HAP-1 (cell line): Measurements from ENCODE around the gene TNRC18.
"Not testable (repeated sequence)": the region's sequence is repeated elsewhere in the genome, so short reads cannot be mapped to it uniquely, and the experiment has no call there.

Experiments used
- DNase-seq, 2 experiments: peaks; one replicate each; pipeline ENCODE4 v3.0.0-alpha.2; 2016 to 2020; ENCODE audit warnings: low spot score in 2 of 2
- H3K27me3 ChIP-seq: fragments of 250-450 bp; sonication (Bioruptor Pico); 2 replicates; pipeline ENCODE4 v1.5.1; 2020; ENCODE audit warnings: low read depth, mild to moderate bottlenecking, moderate library complexity
- H3K36me3 ChIP-seq: fragments of 250-450 bp; sonication (Bioruptor Pico); replicated peaks from 2 replicates; pipeline ENCODE4 v1.5.1; 2020; ENCODE audit warnings: mild to moderate bottlenecking
- H3K4me1 ChIP-seq: fragments of 250-450 bp; sonication (Bioruptor Pico); 2 replicates; pipeline ENCODE4 v1.5.1; 2020; ENCODE audit warnings: mild to moderate bottlenecking
- H3K4me3 ChIP-seq: fragments of 250-450 bp; sonication (Bioruptor Pico); 2 replicates; pipeline ENCODE4 v1.5.1; 2020; ENCODE audit warnings: mild to moderate bottlenecking, moderate library complexity
- H3K9me3 ChIP-seq: fragments of 250-450 bp; sonication (Bioruptor Pico); 2 replicates; pipeline ENCODE4 v1.5.1; 2020; ENCODE audit warnings: mild to moderate bottlenecking, moderate library complexity
- in situ Hi-C: fragments of 300-500 bp; cut with MboI; formaldehyde crosslinking; loops from 3 replicates; pipeline ENCODE4 v1.14.3; 2020; ENCODE audit warnings: low sequenced_read_pairs, inconsistent platforms, mixed read lengths

Gene TNRC18

DNA sequence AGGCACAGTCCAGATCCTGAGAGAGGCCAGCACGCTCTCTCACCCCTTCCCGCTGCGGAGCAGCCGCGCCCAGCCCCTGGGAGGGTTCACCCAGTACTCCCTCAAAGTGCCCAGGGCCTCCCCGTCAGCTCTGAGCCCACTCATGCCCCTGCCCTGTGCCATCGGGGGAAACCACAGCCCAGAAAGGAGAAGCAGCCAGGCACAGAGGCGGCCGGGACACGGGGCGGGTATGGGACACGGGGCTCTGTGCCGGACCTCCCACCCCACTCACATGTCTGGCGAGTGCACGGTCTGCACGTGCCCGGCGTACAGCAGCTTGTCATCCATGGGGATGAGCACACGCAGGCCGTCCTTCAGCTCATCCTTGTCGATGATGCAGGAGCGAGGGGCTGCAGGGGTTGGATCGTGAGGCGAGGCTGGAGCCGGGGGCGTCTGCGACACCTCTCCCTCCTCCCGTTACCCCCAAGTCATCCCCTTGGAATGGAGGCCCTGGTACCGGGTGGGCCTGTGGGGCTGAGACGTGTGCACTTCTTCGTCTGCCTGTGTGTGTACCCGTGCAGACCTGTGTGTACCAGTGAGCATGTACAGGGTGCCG is 102.7 kb downstream of the TNRC18 start:
- in situ Hi-C loops = no loop called here
- peaks cover 2% of the 10 kb centered on the region; the same call in 1 of the 2 replicates for H3K36me3 ChIP-seq
- no peaks in the 10 kb centered on the region for H3K4me1 ChIP-seq
- no peaks in the 10 kb centered on the region; the same call in 1 of the 2 replicates for H3K9me3 ChIP-seq
- H3K4me3 ChIP-seq = no peak overlapping the region
- H3K27me3 ChIP-seq = no peaks in the 10 kb centered on the region
- no peak for DNase-seq

DNA sequence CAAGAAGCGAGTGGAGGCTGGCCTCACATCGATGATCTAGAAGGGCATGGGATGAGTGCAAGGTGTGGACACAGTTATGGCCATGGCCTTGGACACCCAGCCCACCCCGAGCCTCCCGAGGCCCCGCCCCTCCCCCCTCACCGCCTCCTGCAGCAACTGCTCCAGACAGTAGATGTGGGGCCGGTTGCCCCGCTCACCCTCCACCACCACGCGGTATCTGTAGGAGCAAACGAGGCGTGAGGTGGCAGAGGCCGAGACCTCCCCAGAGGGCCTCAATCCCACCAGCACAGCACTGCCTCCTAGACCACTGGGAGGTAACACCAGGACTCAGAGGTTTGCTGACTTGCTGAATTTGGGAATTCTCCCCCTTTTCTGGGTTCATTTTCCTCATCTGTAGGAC is 103.2 kb downstream of the TNRC18 start:
- no peaks in the 10 kb centered on the region for H3K4me1 ChIP-seq
- in situ Hi-C loops = no loop called here
- H3K27me3 ChIP-seq = no peaks in the 10 kb centered on the region
- no peak for DNase-seq
- no peaks in the 10 kb centered on the region; the same call in 1 of the 2 replicates for H3K9me3 ChIP-seq
- H3K4me3 ChIP-seq = no peak overlapping the region
- H3K36me3 ChIP-seq = peaks cover 2% of the 10 kb centered on the region; the same call in 1 of the 2 replicates

DNA sequence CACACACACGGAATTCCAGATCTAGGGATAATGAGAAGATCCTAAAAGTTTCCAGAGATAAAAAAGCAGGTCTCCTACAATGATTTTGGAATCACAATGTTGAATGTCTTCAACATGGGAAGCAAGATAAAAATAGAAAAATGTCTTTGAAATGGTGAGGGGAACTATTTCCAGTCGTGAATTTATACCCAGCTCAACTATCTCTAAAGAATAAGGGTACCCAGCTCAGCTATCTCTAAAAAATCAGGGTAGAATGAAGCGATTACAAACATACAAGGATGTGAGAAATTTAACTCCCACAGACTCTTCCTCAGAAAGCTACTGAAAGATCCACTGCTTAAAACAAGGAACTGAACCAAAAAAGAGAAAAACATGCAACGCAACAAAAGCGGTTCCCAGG is 105.0 kb downstream of the TNRC18 start:
- H3K4me3 ChIP-seq, H3K36me3 ChIP-seq, H3K9me3 ChIP-seq, H3K27me3 ChIP-seq, in situ Hi-C loops, H3K4me1 ChIP-seq, DNase-seq: not testable (repeated sequence)

DNA sequence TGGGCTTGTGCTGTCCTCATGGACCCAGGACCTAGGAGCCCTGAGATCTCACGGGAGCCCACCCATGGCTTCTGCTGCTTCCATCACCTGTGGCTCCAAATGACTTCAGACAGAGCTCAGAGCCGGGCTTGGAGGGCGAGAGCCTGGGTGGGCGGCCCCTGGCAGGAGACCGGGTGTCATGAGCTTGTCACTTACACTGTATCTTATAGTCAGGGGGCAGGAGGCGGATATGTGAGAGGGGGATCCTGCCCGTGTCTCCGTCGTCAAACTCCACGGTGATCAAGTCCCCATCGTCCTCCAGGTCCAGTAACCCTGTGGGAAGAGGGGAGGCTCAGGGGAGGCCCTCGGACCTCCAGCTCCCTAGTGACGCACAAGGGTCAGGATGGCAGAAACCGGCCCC is 107.9 kb downstream of the TNRC18 start:
- H3K4me1 ChIP-seq = no peaks in the 10 kb centered on the region
- peaks cover 8% of the 10 kb centered on the region for H3K36me3 ChIP-seq
- DNase-seq = no peak
- no peaks in the 10 kb centered on the region; the same call in 1 of the 2 replicates for H3K9me3 ChIP-seq
- no peak overlapping the region for H3K4me3 ChIP-seq
- H3K27me3 ChIP-seq = no peaks in the 10 kb centered on the region
- in situ Hi-C loops = no loop called here

GRCh38 chr7:5314864-5315263 is 108.8 kb downstream of the TNRC18 start:
- H3K4me3 ChIP-seq = no peak overlapping the region
- peaks cover 11% of the 10 kb centered on the region for H3K36me3 ChIP-seq
- no peaks in the 10 kb centered on the region for H3K27me3 ChIP-seq
- no peaks in the 10 kb centered on the region for H3K4me1 ChIP-seq
- DNase-seq = no peak
- in situ Hi-C loops = no loop called here
- no peaks in the 10 kb centered on the region; the same call in 1 of the 2 replicates for H3K9me3 ChIP-seq

DNA sequence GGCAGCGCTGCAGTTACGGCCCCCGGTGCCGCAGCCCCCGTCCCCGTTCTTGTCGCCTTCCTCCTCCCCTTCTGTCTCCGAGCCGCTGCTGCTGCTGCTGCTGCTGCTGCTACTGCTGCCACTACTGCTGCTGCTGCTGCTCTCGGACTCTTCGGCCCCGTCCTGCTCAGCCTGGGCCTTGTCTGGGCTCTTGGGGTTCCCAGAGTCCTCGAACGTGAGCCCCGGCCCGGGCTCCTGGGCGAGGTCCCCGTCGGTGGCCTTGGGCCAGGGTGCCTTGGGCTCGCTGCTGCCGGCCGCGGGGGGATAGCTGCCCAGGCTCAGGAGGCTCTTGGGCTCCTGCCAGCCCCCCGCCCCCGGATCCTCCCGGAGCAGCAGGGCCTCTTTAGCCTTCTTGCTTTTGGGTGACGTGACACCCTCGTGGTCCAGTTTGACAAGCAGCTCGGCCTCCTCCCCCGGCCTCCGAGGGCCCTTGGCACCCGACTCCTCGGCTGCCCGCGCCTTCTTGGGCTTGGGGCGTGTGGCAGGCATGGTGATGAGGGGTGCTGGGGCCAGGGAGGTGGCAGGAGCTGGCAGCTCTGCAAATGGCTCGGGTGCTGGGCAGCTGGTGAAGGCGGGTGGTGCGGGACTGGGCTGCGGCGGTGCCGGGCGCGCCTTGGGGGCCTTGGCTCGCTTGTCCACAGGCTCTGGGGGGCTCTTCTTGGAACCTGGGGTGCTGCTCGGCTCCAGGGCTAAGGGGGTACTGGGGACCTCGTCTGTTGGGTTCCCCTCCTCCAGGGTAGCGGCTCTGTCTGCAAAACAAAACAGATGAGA is 110.4 kb downstream of the TNRC18 start:
- H3K27me3 ChIP-seq, in situ Hi-C loops, H3K4me3 ChIP-seq, H3K9me3 ChIP-seq, DNase-seq, H3K4me1 ChIP-seq: not testable (repeated sequence)
- peaks cover 11% of the 10 kb centered on the region for H3K36me3 ChIP-seq

GRCh38 chr7:5312276-5313070 is 111.2 kb downstream of the TNRC18 start:
- H3K27me3 ChIP-seq, H3K4me3 ChIP-seq, in situ Hi-C loops, H3K9me3 ChIP-seq, H3K4me1 ChIP-seq, H3K36me3 ChIP-seq, DNase-seq: not testable (repeated sequence)

DNA sequence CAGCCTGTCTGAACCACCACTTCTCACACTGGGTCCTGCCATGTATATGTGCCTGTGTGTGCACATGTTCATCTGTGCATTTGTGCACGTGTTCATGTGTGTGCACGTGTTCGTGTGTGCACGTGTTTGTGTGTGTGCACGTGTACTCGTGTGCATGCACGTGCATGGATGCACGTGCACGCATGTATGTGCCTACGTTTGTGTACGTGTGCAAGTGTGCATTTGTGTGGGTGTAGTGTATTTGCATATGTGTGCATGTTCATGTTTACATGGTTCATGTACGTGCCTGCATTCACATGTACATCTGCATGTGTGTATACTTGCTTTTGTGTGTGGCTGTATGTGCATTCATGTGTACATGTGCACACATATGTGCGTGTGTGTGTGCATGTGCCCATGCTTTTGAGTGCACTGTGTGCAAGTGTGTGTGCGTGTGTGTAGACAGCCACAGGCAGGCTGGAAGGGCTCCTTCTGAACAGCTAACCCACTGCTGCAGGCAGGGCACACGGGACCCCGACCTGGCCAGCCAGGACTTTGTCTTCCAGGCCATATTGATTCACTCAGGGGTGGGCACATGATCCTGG is 112.7 kb downstream of the TNRC18 start:
- in situ Hi-C loops = no loop called here
- H3K36me3 ChIP-seq = peaks cover 9% of the 10 kb centered on the region
- H3K4me3 ChIP-seq = no peak overlapping the region
- H3K4me1 ChIP-seq = no peaks in the 10 kb centered on the region
- no peaks in the 10 kb centered on the region for H3K9me3 ChIP-seq
- no peak for DNase-seq
- no peaks in the 10 kb centered on the region for H3K27me3 ChIP-seq

GRCh38 chr7:5309146-5309545 is 114.5 kb downstream of the TNRC18 start:
- in situ Hi-C loops = no loop called here
- Histone ChIP-seq H3K4me1 (no peaks in the 10 kb centered on the region), H3K36me3 (peaks cover 9% of the 10 kb centered on the region), H3K9me3 (no peaks in the 10 kb centered on the region), H3K27me3 (no peaks in the 10 kb centered on the region), H3K4me3 (no peak overlapping the region)
- DNase-seq = no peak

- H3K4me3 ChIP-seq, H3K9me3 ChIP-seq, H3K4me1 ChIP-seq, H3K27me3 ChIP-seq, H3K36me3 ChIP-seq, in situ Hi-C loops, DNase-seq: not testable (repeated sequence)
These were observed 116.2 kb downstream of the TNRC18 start for GRCh38 chr7:5307221-5308142.

GRCh38 chr7:5305050-5305449 is 118.6 kb downstream of the TNRC18 start:
- in situ Hi-C loops, H3K4me1 ChIP-seq: not testable (repeated sequence)

GRCh38 chr7:5303591-5304505 is 119.8 kb downstream of the TNRC18 start:
- in situ Hi-C loops = no loop called here
- H3K4me1 ChIP-seq = no peaks in the 10 kb centered on the region
- H3K36me3 ChIP-seq = no peaks in the 10 kb centered on the region
- DNase-seq = no peak
- no peaks in the 10 kb centered on the region for H3K9me3 ChIP-seq
- H3K27me3 ChIP-seq = no peaks in the 10 kb centered on the region
- H3K4me3 ChIP-seq = no peak overlapping the region

More at GRCh38 chr7:5305050-5305449, 118.6 kb downstream of the TNRC18 start:
- not testable (repeated sequence) for DNase-seq, H3K9me3 ChIP-seq, H3K36me3 ChIP-seq, H3K27me3 ChIP-seq, H3K4me3 ChIP-seq
